GDM1 (cell line): ENCODE results near the gene UGT2B10.

Experiments
- DNase-seq: peaks from one replicate; lab custom pipeline; 2025; lab: John Stamatoyannopoulos, UW

Gene UGT2B10

GRCh38 chr4:68871809-68872642 is 56.2 kb downstream of the UGT2B10 start:
- DNase-seq = no peak

GRCh38 chr4:68872643-68873502 is 57.1 kb downstream of the UGT2B10 start:
- no peak for DNase-seq

GRCh38 chr4:68874507-68874906 is 58.7 kb downstream of the UGT2B10 start:
- DNase-seq = no peak

GRCh38 chr4:68877555-68877954 is 61.8 kb downstream of the UGT2B10 start:
- DNase-seq = no peak

GRCh38 chr4:68878048-68878447 is 62.3 kb downstream of the UGT2B10 start:
- DNase-seq = no peak
